Lower lobe of right lung (tissue), 2 donors: ENCODE measurements around the gene SCLT1. TPM values are rescaled to one million over a fixed set of nuclear protein-coding genes. Genes with fewer than 3 reads are reported as not detected.

Experiments used
- ATAC-seq, 2 donors: fragments of 200-7000 bp; cut with Tn5 transposase; one replicate each; pipeline ENCODE4 v1.9.1; 2020 to 2022; ENCODE audit warnings: mild to moderate bottlenecking in 2 of 2, moderate library complexity in 2 of 2
- DNase-seq: peaks from one replicate; pipeline ENCODE4 v3.0.0-alpha.2; 2020
- H3K27ac ChIP-seq: fragments of 200-600 bp; one replicate; pipeline ENCODE4 v1.8.0; 2022
- H3K27me3 ChIP-seq: fragments of 200-600 bp; one replicate; pipeline ENCODE4 v1.8.0; 2022; ENCODE audit warnings: low read depth
- H3K36me3 ChIP-seq: fragments of 200-600 bp; one replicate; pipeline ENCODE4 v1.8.0; 2022; ENCODE audit warnings: mild to moderate bottlenecking
- H3K4me1 ChIP-seq: fragments of 200-600 bp; one replicate; pipeline ENCODE4 v1.8.0; 2022
- H3K4me3 ChIP-seq: fragments of 200-600 bp; one replicate; pipeline ENCODE4 v1.8.0; 2022; ENCODE audit warnings: mild to moderate bottlenecking
- H3K9me3 ChIP-seq: fragments of 200-600 bp; one replicate; pipeline ENCODE4 v1.8.0; 2022
- intact Hi-C: fragments of 100-400 bp; cut with DNase I; formaldehyde crosslinking; loops from one replicate; pipeline ENCODE4 v1.11.0; 2022
- total RNA-seq: library from RNA; stranded (reverse); fragmentation: NEBNext Ultra II Directional; extraction: Animal tissue kit (Norgen Biotek cat#: 25700); gene quantifications from one replicate; pipeline ENCODE4 v1.2.1, GENCODE V29; 2021
- TF ChIP-seq, protein P1 (sequence below): fragments of 200-600 bp; IDR thresholded peaks from one replicate; pipeline ENCODE4 v1.8.0; 2022; ENCODE audit warnings: antibody characterized with exemption, mild to moderate bottlenecking
- donor health status: DM: no; HTN: yes; CAD: no; lungs with severe emphysema.

SCLT1 gene
- total RNA-seq, 1 donor from 2014 or later: 19.3 TPM

- ATAC-seq: no peak
- intact Hi-C loops: no loop called here
- no peak for DNase-seq
- Histone ChIP-seq H3K36me3 (no peaks in the 10 kb centered on the region), H3K27me3 (no peaks in the 10 kb centered on the region), H3K9me3 (peaks cover 40% of the 10 kb centered on the region), H3K4me3 (no peak overlapping the region), H3K27ac (no peak overlapping the region), H3K4me1 (no peaks in the 10 kb centered on the region)
- TF ChIP-seq, protein P1, sequence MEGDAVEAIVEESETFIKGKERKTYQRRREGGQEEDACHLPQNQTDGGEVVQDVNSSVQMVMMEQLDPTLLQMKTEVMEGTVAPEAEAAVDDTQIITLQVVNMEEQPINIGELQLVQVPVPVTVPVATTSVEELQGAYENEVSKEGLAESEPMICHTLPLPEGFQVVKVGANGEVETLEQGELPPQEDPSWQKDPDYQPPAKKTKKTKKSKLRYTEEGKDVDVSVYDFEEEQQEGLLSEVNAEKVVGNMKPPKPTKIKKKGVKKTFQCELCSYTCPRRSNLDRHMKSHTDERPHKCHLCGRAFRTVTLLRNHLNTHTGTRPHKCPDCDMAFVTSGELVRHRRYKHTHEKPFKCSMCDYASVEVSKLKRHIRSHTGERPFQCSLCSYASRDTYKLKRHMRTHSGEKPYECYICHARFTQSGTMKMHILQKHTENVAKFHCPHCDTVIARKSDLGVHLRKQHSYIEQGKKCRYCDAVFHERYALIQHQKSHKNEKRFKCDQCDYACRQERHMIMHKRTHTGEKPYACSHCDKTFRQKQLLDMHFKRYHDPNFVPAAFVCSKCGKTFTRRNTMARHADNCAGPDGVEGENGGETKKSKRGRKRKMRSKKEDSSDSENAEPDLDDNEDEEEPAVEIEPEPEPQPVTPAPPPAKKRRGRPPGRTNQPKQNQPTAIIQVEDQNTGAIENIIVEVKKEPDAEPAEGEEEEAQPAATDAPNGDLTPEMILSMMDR: no peak
Measured at GRCh38 chr4:129064717-129065116, 28.6 kb downstream of the SCLT1 start.

- intact Hi-C loops: no loop called here
- Histone ChIP-seq H3K27me3 (no peaks in the 10 kb centered on the region), H3K9me3 (peaks cover 51% of the 10 kb centered on the region), H3K4me1 (no peaks in the 10 kb centered on the region), H3K4me3 (no peak overlapping the region), H3K36me3 (no peaks in the 10 kb centered on the region), H3K27ac (no peak overlapping the region)
- ATAC-seq: no peak
- TF ChIP-seq, protein P1: no peak
- no peak for DNase-seq
Measured at GRCh38 chr4:129063640-129064039, 29.7 kb downstream of the SCLT1 start.

DNA sequence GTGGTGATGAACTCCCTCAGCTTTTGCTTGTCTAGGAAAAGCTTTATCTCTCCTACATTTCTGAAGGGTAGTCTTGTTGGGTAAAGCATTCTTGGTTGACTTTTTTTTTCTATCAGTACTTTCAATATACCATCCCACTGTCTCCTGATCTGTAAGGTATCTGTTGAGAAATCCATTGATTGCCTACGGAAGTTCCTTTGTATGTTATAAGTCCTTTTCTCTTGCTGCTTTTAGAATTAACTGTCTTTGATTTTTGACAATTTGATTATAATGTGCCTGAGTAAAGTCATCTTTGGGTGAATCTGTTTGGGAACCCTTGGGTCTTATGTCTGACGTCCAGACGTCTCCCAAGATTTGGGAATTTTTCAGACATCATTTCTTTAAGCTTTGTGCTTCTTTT, 30.8 kb downstream of the SCLT1 start:
- no peak overlapping the region for H3K27ac ChIP-seq
- DNase-seq (no peak), ATAC-seq (no peak)
- H3K4me1 ChIP-seq: no peaks in the 10 kb centered on the region
- peaks cover 56% of the 10 kb centered on the region for H3K9me3 ChIP-seq
- TF ChIP-seq, protein P1: no peak
- no peaks in the 10 kb centered on the region for H3K36me3 ChIP-seq
- H3K27me3 ChIP-seq: no peaks in the 10 kb centered on the region
- intact Hi-C loops: no loop called here
- no peak overlapping the region for H3K4me3 ChIP-seq

DNA sequence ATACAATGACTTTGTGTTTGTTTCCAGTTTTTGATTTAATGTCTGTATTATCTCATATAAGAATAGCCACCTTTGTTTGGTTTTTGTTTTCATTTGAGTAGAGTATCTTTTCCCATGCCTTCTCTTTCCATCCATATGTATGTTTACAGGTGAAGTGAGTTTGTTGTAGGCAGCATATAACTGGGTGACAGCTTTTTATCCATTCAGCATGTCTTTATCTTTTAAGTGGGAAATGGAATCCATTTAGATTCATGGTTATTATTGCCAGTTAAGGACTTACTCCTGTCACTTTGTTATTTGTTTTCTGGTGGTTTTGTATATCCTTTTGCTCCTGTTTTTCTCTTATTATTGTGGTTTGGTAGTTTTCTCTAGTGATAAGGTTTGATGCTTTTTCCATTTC, 34.3 kb downstream of the SCLT1 start:
- H3K27me3 ChIP-seq: no peaks in the 10 kb centered on the region
- H3K27ac ChIP-seq: no peak overlapping the region
- TF ChIP-seq, protein P1: no peak
- intact Hi-C loops: no loop called here
- peaks cover 83% of the 10 kb centered on the region for H3K9me3 ChIP-seq
- no peaks in the 10 kb centered on the region for H3K36me3 ChIP-seq
- DNase-seq (no peak), ATAC-seq (no peak)
- H3K4me3 ChIP-seq: no peak overlapping the region
- H3K4me1 ChIP-seq: no peaks in the 10 kb centered on the region

GRCh38 chr4:129046055-129046959, 47.0 kb downstream of the SCLT1 start:
- Histone ChIP-seq H3K4me1 (no peaks in the 10 kb centered on the region), H3K9me3 (no peaks in the 10 kb centered on the region), H3K36me3 (no peaks in the 10 kb centered on the region), H3K4me3 (no peak overlapping the region), H3K27ac (no peak overlapping the region), H3K27me3 (no peaks in the 10 kb centered on the region)
- ATAC-seq (no peak), DNase-seq (no peak)
- TF ChIP-seq, protein P1: no peak
- intact Hi-C loops: no loop called here
